ENCODE measurements around the gene SUGP2.
"Not testable (repeated sequence)": the region's sequence is repeated elsewhere in the genome, so short reads cannot be mapped to it uniquely, and the experiment has no call there.

The SUGP2 gene

DNA sequence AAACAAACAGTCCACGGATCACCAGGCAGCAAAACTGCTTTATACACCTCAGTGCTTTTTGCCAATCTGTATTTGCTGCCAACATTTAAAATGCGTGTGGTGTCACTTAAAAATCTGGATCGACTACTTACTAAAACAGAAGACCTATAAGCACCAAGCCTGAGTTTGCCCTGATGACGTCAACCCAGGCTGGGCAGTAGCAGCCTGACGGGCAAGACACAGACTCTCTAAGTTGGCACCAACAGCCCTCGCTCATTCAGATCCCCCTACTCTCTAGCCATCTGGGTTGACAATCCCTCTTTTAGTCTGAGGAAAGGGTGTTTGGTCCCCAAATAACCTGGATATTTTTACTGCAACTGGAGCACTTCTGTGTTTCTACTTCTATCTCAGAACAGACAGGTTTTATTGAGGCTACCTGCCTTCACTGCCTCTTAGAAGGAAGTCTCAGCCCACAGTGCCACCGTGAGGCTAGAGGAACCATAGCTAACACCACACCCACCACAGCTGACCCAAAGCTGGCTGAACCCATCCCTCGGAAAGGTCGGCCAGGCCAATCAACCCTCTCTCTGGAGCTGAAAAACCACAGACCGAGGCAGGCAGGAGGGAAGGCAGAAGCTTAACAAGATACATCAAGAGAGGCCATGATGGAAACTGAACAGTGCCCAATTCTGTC, 6.9 kb downstream of the SUGP2 start:
- H3K4me1 Mint-ChIP-seq: peaks cover 51% of the 10 kb centered on the region
- no peaks in the 10 kb centered on the region for H3K27me3 Mint-ChIP-seq
- no peak for ATAC-seq
- peaks cover 68% of the 10 kb centered on the region for H3K36me3 Mint-ChIP-seq
- H3K4me3 Mint-ChIP-seq: no peak overlapping the region
- no peaks in the 10 kb centered on the region for H3K9me3 Mint-ChIP-seq
- no peak overlapping the region for H3K27ac Mint-ChIP-seq

DNA sequence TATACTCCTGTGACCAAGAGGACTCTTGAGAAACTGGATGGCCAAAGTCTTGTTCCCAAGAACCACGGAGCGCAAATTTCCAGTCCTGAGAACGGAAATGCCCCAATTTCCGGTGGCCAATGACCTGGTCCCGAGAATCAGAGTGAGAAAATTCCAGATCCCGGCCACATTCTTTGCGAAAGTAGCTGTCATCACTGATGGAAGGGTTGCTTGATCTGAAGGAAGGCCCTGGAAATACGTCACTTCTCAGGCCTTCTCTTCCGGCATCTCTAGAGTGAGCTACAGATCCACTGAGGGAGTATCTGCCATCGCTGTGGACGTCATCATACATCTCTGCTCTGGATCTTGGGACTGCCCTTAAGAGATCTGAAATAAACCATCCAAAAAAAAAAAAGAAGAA, 7.5 kb downstream of the SUGP2 start:
- Mint-ChIP-seq H3K9me3 (no peaks in the 10 kb centered on the region), H3K27ac (no peak overlapping the region), H3K27me3 (no peaks in the 10 kb centered on the region), H3K4me3 (no peak overlapping the region), H3K36me3 (peaks cover 66% of the 10 kb centered on the region), H3K4me1 (peaks cover 51% of the 10 kb centered on the region)
- no peak for ATAC-seq

GRCh38 chr19:19023376-19023775, 9.9 kb downstream of the SUGP2 start:
- not testable (repeated sequence) for H3K9me3 Mint-ChIP-seq, H3K27me3 Mint-ChIP-seq, H3K4me3 Mint-ChIP-seq, ATAC-seq, H3K27ac Mint-ChIP-seq
- Mint-ChIP-seq H3K36me3 (peaks cover 61% of the 10 kb centered on the region), H3K4me1 (peaks cover 45% of the 10 kb centered on the region)

GRCh38 chr19:19022380-19022961, 10.8 kb downstream of the SUGP2 start:
- H3K27ac Mint-ChIP-seq: no peak overlapping the region
- H3K9me3 Mint-ChIP-seq: no peaks in the 10 kb centered on the region
- peaks cover 36% of the 10 kb centered on the region for H3K4me1 Mint-ChIP-seq
- peaks cover 52% of the 10 kb centered on the region for H3K36me3 Mint-ChIP-seq
- ATAC-seq: no peak
- H3K27me3 Mint-ChIP-seq: no peaks in the 10 kb centered on the region
- H3K4me3 Mint-ChIP-seq: no peak overlapping the region

DNA sequence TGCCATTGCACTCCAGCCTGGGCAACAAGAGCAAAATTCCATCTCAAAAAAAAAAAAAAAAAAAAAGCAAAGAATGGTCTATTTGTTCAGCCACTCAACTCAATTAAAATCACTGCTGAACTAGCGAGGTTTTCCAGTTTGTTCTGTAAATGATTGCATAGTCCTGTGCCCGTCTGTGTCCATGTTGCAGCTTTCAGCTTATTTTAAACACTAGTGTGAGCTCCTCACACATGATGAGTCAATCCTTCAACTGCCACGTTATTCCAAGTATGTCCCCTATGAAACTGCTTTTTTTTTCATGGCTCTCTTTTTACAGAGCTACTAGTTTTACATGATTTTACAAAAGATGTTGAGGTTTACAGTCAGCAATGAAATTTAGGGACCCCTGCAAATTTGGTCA, 12.2 kb downstream of the SUGP2 start:
- no peak for ATAC-seq
- Mint-ChIP-seq H3K9me3 (no peaks in the 10 kb centered on the region), H3K4me1 (peaks cover 23% of the 10 kb centered on the region), H3K4me3 (no peak overlapping the region), H3K27me3 (no peaks in the 10 kb centered on the region), H3K27ac (no peak overlapping the region), H3K36me3 (peaks cover 49% of the 10 kb centered on the region)

DNA sequence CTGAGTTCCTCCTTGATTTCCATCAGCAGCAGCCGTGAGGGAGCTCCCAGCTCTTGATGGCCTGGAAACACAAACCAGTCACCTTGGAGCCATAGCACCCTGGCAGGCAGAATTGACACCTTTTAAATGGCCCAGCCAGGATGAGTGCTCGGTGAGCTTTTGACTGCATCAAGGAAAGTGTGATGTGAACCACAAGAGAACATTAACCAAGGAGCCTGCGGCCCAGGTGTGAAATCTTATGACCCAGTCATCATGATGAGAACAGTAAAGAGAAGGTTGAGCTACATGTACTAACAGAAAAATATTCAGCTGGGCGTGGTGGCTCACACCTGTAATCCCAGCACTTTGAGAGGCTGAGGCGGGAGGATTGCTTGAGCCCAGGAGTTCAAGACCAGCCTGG, 22.8 kb downstream of the SUGP2 start:
- no peak for ATAC-seq
- Mint-ChIP-seq H3K4me1 (no peaks in the 10 kb centered on the region), H3K27ac (no peak overlapping the region), H3K36me3 (peaks cover 67% of the 10 kb centered on the region), H3K4me3 (no peak overlapping the region), H3K27me3 (no peaks in the 10 kb centered on the region), H3K9me3 (no peaks in the 10 kb centered on the region)

GRCh38 chr19:19009951-19010350, 23.4 kb downstream of the SUGP2 start:
- Mint-ChIP-seq H3K27me3 (no peaks in the 10 kb centered on the region), H3K36me3 (peaks cover 68% of the 10 kb centered on the region), H3K27ac (no peak overlapping the region), H3K4me3 (no peak overlapping the region), H3K4me1 (no peaks in the 10 kb centered on the region), H3K9me3 (no peaks in the 10 kb centered on the region)
- no peak for ATAC-seq

DNA sequence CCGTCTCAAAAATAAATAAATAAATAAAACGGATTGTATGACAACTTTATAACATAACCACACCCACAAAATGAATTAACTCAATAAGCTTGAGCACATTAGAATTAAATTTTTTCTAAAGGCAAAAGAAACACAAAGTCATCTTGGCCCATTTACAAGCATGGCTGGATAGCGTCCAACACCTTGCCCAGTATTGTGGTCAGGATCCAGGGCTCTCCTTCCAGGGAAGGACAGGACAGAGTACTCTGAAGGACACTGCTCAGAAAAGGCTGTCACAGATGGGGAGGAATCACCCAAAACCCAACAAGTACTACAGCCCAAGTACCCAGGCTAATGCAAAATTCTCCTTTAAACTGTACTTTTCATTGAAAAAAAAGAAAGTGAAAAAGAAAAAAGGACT, 27.1 kb downstream of the SUGP2 start:
- Mint-ChIP-seq H3K27me3 (no peaks in the 10 kb centered on the region), H3K4me1 (no peaks in the 10 kb centered on the region), H3K4me3 (no peak overlapping the region), H3K27ac (no peak overlapping the region), H3K36me3 (peaks cover 71% of the 10 kb centered on the region), H3K9me3 (no peaks in the 10 kb centered on the region)
- ATAC-seq: no peak

- Mint-ChIP-seq H3K9me3 (no peaks in the 10 kb centered on the region), H3K27me3 (no peaks in the 10 kb centered on the region), H3K27ac (no peak overlapping the region), H3K4me3 (no peak overlapping the region), H3K36me3 (peaks cover 64% of the 10 kb centered on the region), H3K4me1 (peaks cover 9% of the 10 kb centered on the region)
- ATAC-seq: no peak
Measured at GRCh38 chr19:19004144-19004543, 29.2 kb downstream of the SUGP2 start.

- peaks cover 69% of the 10 kb centered on the region for H3K36me3 Mint-ChIP-seq
- peaks cover 9% of the 10 kb centered on the region for H3K4me1 Mint-ChIP-seq
- H3K27ac Mint-ChIP-seq: peak overlapping the region; percentile 49
- ATAC-seq: no peak
- no peaks in the 10 kb centered on the region for H3K9me3 Mint-ChIP-seq
- H3K27me3 Mint-ChIP-seq: no peaks in the 10 kb centered on the region
- H3K4me3 Mint-ChIP-seq: no peak overlapping the region
Measured at GRCh38 chr19:18999896-19000620, 33.3 kb downstream of the SUGP2 start.

GRCh38 chr19:18999016-18999758, 34.1 kb downstream of the SUGP2 start:
- H3K36me3 Mint-ChIP-seq: peaks cover 66% of the 10 kb centered on the region
- no peak overlapping the region for H3K4me3 Mint-ChIP-seq
- peaks cover 9% of the 10 kb centered on the region for H3K4me1 Mint-ChIP-seq
- no peaks in the 10 kb centered on the region for H3K9me3 Mint-ChIP-seq
- H3K27me3 Mint-ChIP-seq: no peaks in the 10 kb centered on the region
- peak overlapping the region; percentile 49 for H3K27ac Mint-ChIP-seq
- ATAC-seq: no peak

DNA sequence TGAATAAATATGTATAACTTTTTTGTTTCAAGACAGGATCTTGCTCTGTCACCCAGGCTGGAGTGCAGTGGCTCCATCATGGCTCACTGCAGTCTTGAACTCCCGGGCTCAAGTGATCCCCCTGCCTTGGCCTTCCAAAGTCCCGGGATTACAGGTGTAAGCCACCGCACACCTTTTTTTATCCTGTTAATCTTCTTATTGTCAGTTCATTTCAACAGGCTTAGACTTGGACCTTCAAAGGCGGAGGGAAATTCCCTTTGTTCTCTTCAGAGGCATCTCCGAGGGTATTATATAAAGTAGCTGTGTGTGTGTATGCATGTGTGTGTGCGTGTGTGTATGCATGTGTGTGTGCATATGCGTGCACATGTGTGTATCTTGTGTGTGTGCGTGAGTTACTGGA, 35.0 kb downstream of the SUGP2 start:
- Mint-ChIP-seq H3K4me3 (no peak overlapping the region), H3K27me3 (no peaks in the 10 kb centered on the region), H3K36me3 (peaks cover 69% of the 10 kb centered on the region), H3K4me1 (peaks cover 9% of the 10 kb centered on the region), H3K9me3 (no peaks in the 10 kb centered on the region), H3K27ac (no peak overlapping the region)
- no peak for ATAC-seq

GRCh38 chr19:18996796-18997394, 36.4 kb downstream of the SUGP2 start:
- peaks cover 68% of the 10 kb centered on the region for H3K36me3 Mint-ChIP-seq
- H3K27ac Mint-ChIP-seq: no peak overlapping the region
- peaks cover 9% of the 10 kb centered on the region for H3K4me1 Mint-ChIP-seq
- no peaks in the 10 kb centered on the region for H3K27me3 Mint-ChIP-seq
- H3K9me3 Mint-ChIP-seq: no peaks in the 10 kb centered on the region
- no peak overlapping the region for H3K4me3 Mint-ChIP-seq
- no peak for ATAC-seq

- H3K9me3 Mint-ChIP-seq: no peaks in the 10 kb centered on the region
- H3K27ac Mint-ChIP-seq: no peak overlapping the region
- peaks cover 9% of the 10 kb centered on the region for H3K4me1 Mint-ChIP-seq
- H3K4me3 Mint-ChIP-seq: no peak overlapping the region
- H3K36me3 Mint-ChIP-seq: peaks cover 67% of the 10 kb centered on the region
- no peaks in the 10 kb centered on the region for H3K27me3 Mint-ChIP-seq
- no peak for ATAC-seq
Measured at GRCh38 chr19:18996351-18996750, 37.0 kb downstream of the SUGP2 start.

GRCh38 chr19:18995804-18996241, 37.5 kb downstream of the SUGP2 start:
- peak; percentile 68 for ATAC-seq
- Mint-ChIP-seq H3K27ac (no peak overlapping the region), H3K4me3 (no peak overlapping the region), H3K9me3 (no peaks in the 10 kb centered on the region), H3K4me1 (peaks cover 9% of the 10 kb centered on the region), H3K36me3 (peaks cover 71% of the 10 kb centered on the region), H3K27me3 (no peaks in the 10 kb centered on the region)

All from stimulated activated memory B cell treated with anti-CD40 and anti-IgM and Interleukin-4, amounts not matched to agents 10 μg/mL and 1 μg/mL and 100 μg/mL, for 72 hours (primary cell).